HCT116 (cell line): ENCODE results near the gene TTC12.

Experiments used
- POLR2AphosphoS5 ChIP-seq: IDR thresholded peaks from 2 replicates; pipeline ENCODE4 v1.6.1; 2011; ENCODE audit warnings: mild to moderate bottlenecking, low read depth, low read length, moderate library complexity
- TF ChIP-seq, protein P1 (sequence below), 3 experiments: fragments of 200-600 bp in 1 of 3; sonication (generic) in 1 of 3; IDR thresholded peaks in 2 of 3; conservative IDR thresholded peaks in 1 of 3; 2 replicates each; pipeline ENCODE4 v1.5.1; 2012 to 2017; ENCODE audit warnings: low read depth in 2 of 3, low read length in 2 of 3, antibody characterized with exemption in 1 of 3, borderline replicate concordance in 1 of 3, control low read depth in 1 of 3, mild to moderate bottlenecking in 1 of 3, mixed read lengths in 1 of 3, mixed run types in 1 of 3, moderate library complexity in 1 of 3; ENCODE audit not compliant: insufficient read depth in 1 of 3

DNA sequence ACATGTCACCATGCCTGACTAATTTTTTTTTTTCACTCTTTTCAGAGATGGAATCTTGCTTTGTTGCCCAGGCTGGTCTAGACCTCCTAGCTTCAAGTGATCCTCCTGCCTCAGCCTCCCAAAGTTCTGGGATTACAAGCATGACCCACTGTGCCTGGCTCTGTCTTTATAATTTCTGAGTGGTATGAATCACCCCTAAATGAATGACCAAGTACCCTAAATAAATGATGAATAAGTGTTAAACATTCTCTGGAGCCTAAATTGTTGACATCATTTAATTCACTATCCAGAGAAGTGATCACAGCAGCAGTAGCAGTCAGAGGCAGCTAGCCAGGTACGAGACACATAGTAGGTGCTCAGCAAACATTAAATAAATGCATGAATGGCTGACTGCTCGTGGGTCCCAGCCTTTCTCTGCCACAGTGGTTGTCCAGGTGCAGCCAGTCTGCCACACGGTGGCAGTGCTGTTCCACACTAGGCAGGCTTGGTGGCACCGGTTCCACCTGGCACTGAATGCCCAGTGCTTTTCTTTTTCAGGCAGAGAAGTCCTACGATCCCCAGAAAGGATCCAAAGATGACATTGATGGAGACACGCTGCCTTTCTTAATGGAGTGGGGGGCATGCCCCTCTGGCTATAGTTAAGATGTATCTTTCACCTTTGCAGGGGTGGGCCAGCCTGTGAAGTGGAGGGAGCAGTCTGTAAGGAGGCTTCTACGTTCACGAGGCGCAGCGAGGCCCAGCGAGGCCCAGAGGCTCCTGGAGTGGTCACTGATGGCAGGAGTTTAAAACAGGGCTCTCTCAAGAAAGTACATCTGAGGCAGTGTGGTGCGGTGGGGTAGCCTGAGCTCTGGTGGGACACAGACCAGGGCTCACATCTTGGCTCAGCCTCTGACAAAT is 8.7 kb upstream of the TTC12 start:
- TF ChIP-seq, protein P1, sequence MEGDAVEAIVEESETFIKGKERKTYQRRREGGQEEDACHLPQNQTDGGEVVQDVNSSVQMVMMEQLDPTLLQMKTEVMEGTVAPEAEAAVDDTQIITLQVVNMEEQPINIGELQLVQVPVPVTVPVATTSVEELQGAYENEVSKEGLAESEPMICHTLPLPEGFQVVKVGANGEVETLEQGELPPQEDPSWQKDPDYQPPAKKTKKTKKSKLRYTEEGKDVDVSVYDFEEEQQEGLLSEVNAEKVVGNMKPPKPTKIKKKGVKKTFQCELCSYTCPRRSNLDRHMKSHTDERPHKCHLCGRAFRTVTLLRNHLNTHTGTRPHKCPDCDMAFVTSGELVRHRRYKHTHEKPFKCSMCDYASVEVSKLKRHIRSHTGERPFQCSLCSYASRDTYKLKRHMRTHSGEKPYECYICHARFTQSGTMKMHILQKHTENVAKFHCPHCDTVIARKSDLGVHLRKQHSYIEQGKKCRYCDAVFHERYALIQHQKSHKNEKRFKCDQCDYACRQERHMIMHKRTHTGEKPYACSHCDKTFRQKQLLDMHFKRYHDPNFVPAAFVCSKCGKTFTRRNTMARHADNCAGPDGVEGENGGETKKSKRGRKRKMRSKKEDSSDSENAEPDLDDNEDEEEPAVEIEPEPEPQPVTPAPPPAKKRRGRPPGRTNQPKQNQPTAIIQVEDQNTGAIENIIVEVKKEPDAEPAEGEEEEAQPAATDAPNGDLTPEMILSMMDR (IDR thresholded peaks at IDR 0.05 in 2 of 3, conservative IDR thresholded peaks at IDR 0.05 in 1 of 3; ENCODE audit: borderline replicate concordance in 1 of 3, insufficient read depth in 1 of 3, low read depth in 2 of 3, low read length in 2 of 3) = peak; percentile 89 to 91 (median 90)
- no peak for TF ChIP-seq POLR2AphosphoS5
